Right lobe of liver (tissue), 4 donors: ENCODE data around the gene HMGXB4.

Experiments
- CTCF ChIP-seq, 4 donors: fragments of 200-600 bp in 3 of 4; fragments of 450-650 bp in 1 of 4; IDR thresholded peaks; one replicate each; pipeline versions ENCODE4 v1.5.1 to v1.8.0; 2016 to 2022; ENCODE audit warnings: antibody characterized with exemption in 4 of 4, mild to moderate bottlenecking in 2 of 4
- POLR2A ChIP-seq: fragments of 450-650 bp; IDR thresholded peaks from one replicate; pipeline ENCODE4 v1.6.1; 2017; ENCODE audit warnings: antibody characterized with exemption, mild to moderate bottlenecking
- donor health status: DM: no; HTN: no; CAD: no.
- donor health status: DM: no; HTN: no; CAD: no.
- donor health status: DM: no; HTN: yes; CAD: no.

- TF ChIP-seq CTCF (IDR thresholded peaks at IDR 0.05): no peak
- TF ChIP-seq POLR2A: no peak
These were observed 45.8 kb downstream of the HMGXB4 start for GRCh38 chr22:35303029-35303624.
